GM18519 (cell line): Measurements from ENCODE around the gene ADPRM.
A peak's percentile ranks its signal among the peaks of the same experiment; 100 is the strongest.
"Not testable (repeated sequence)": the region's sequence is repeated elsewhere in the genome, so short reads cannot be mapped to it uniquely, and the experiment has no call there.

Experiments used
- ATAC-seq: cut with Tn5 transposase; IDR thresholded peaks from one replicate; pipeline ENCODE4 v1.9.1; 2021; ENCODE audit warnings: mild to moderate bottlenecking, moderate library complexity; ENCODE audit not compliant: unreplicated experiment, low FRiP score

The ADPRM gene

GRCh38 chr17:10697092-10698081, at the start of gene ADPRM, which contains the start of gene SCO1:
Gene ADPRM (plus strand): TSS chr17:10697594. CDS start chr17:10704927, 7,333 bp downstream.
Gene SCO1 (minus strand): TSS chr17:10697533. CDS start chr17:10697507, 26 bp downstream.
- ATAC-seq: peak; percentile 93

- ATAC-seq: no peak
Observed at GRCh38 chr17:10648381-10648780, 49.0 kb upstream of the ADPRM start.

- ATAC-seq: no peak
Observed at GRCh38 chr17:10648956-10649355, 48.4 kb upstream of the ADPRM start.

DNA sequence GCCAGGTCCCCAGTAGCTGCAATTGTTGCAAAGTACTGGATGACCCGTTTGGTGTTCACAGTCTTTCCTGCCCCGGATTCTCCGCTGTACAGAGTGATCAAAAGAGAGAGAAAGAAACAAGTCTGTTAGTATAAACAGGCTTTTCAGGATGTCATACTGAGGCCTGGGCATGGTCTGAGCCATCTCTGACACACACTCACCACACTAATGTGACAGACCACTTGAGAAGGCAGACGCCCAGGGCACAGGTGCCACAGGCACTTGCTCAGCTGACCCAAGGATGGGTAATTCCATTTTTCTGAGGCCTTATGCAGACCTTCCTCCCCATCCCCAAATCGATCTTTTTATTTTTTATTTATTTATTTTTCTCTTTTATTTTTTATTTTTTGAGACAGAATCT, 47.8 kb upstream of the ADPRM start:
- no peak for ATAC-seq

DNA sequence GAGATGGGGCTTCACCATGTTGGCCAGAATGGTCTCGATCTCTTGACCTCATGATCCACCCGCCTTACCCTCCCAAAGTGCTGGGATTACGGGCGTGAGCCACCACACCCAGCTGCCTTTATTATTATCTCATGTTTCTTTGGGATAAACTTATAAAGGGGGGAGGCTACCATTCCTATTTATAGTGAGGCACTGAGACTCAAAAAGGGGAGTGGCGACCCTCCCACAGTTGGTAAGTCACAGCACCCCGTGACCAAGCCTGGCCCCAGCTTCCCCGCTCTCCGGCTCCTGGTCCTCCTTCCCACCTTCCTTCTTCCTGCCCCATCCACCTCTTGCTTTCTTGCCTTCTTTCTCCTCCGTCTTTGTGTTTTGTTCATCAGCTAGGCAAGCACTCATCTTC, 45.5 kb upstream of the ADPRM start:
- no peak for ATAC-seq

GRCh38 chr17:10652984-10653659, 44.3 kb upstream of the ADPRM start:
- no peak for ATAC-seq

- no peak for ATAC-seq
Observed at GRCh38 chr17:10653987-10654386, 43.4 kb upstream of the ADPRM start.

DNA sequence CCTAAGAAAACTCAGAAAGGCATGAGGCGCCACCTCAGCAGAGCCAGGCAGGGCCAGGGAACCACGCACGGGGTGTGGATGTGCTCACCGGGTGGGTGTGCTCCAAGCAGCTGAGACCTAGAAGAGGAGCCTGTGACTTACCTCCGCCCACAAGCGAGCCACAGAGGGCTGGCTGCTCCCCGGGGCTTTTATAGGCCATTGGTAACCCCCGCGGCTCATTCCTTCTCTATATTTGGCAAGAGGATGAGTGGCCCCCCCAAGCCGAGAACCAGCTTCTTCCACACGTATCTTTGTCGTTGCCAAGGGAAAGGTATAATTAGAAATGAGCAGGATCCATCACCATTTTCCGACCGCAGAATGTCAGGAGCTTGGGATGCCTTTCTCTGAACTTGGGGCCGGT, 40.2 kb upstream of the ADPRM start, which contains the start of gene MYH3:
Gene MYH3, minus strand, starts transcription at position 162 of the 400 bp plus-strand sequence. CDS start 2,245 bp downstream, outside the sequence.
- ATAC-seq: no peak

- ATAC-seq: no peak
Observed at GRCh38 chr17:10657879-10658278, 39.5 kb upstream of the ADPRM start.

DNA sequence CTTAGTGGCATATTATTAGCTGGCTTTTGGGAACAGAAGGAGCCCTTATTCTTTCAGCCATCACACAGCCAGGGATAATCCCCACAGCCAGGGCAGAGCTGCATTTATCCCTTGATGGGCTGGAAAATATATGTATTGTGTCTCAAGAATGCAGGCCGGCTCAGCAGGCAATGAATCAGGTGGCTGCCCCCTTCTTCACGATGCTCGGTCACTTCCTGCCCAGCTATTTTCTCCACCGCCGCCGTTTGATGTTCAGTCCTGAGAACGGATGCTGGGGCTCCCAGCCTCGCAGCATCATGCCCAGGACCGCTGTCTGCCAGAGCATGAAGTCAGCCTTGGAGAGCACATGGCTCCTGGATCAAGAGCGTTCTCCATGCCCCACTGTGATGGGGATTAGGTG, 36.0 kb upstream of the ADPRM start:
- no peak for ATAC-seq

DNA sequence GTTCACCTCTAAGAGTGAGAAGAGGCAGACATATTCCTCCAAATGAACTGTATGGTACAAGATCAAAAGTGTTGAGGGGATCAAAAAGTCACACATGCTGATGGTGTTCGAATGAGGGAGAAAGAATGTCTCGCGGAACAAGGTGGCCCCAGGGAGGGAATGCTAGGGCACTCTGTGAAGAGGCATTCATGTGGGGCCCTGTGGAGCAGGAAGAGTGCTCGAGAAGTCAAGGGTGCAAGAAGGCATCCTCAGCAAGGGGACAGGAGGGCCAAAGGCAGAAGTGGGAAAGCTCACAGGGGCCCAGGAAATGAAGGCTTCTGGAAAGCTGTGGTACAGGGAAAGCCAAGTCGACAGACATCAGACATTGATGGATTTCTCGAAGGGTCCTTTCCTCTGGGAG, 34.2 kb upstream of the ADPRM start:
- ATAC-seq: no peak

- no peak for ATAC-seq
Observed at GRCh38 chr17:10664571-10664970, 32.8 kb upstream of the ADPRM start.

- no peak for ATAC-seq
Observed at GRCh38 chr17:10666906-10667305, 30.5 kb upstream of the ADPRM start.

DNA sequence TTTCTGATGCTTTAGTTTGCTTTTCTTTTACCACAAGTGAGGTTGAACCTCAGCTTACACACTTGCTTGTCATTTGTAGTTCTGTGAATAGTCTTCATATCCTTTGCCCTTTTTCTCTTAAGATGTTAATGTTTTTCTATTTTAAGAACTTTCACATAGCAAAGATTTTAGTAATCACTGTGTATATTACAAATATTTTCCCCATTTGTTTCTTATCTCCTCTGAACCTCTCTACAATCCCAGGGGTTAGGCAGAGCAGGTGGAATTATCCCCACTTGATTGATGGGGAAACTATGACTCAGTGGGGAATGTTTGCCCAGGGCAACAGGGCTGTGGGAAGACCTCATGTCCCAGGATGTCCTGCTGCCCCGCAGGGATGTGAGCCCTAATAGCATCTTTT, 28.6 kb upstream of the ADPRM start:
- ATAC-seq: no peak

- no peak for ATAC-seq
Observed at GRCh38 chr17:10673312-10673711, 24.1 kb upstream of the ADPRM start.

- ATAC-seq: no peak
Observed at GRCh38 chr17:10674704-10675103, 22.7 kb upstream of the ADPRM start.

GRCh38 chr17:10681866-10682446, 15.4 kb upstream of the ADPRM start:
- no peak for ATAC-seq

DNA sequence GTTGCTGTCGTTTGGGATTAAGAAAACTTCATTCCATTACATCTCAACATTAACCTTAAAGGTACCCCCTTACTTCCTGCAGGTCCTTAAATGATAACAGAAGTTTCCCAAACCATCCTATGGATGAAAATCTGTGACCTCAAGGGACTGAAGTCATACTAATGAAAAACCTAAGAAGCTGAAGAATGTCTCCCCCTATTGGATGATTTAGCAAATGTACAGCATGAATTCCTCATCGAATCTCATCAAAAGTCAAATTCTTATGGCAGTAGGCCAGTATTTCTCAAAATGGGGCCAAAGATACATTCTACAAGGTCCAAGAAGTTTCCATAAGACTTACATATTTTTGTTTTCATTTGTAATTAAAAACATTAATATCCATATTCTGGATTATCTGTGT, 13.5 kb upstream of the ADPRM start:
- ATAC-seq: no peak

DNA sequence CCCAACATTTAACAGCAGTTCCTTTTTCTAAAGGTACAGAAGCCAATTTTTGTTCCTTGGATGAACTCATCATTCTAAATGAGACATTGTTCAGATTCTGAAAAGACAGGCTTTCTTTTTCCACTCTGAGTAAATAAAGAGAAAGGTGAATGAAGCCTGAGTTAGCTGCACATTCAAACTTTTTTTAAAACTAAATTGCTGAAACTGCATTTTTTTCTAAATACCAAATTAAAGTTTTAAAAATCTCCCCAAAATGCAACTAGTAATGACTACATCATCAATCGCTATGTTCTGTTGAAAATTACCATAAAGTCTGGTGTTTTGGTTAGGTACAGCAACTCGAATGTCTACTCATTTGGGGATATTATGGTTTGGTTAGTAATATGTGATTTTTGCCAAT, 9.9 kb upstream of the ADPRM start:
- ATAC-seq: no peak

DNA sequence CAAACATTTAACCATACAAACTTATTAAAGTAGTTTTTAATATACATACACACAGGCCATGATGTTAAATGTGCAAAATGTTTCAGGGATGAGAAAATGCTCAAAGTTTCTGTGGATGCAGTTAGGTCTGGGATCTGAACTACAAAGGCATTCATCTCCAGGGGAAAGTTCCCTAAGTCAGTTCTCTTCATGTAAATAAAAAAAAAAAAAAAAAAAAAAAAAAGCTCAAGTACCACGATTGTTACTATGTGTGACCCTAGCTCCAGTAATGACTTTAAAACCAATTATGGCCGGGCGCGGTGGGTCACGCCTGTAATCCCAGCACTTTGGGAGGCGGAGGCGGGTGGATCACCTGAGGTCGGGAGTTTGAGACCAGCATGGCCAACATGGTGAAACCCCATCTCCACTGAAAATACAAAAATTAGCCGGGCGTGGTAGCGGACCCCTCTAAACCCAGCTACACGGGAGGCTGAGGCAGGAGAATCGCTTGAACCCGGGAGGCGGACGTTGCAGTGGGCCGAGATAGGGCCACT, 1.5 kb upstream of the ADPRM start:
- not testable (repeated sequence) for ATAC-seq
